HepG2 (cell line): ENCODE results near the gene ZFP69. TPM values are rescaled to one million over a fixed set of nuclear protein-coding genes. Genes with fewer than 3 reads are reported as not detected.

Source experiments
- ATF7 ChIP-seq, 2 experiments: fragments of 450-650 bp in 1 of 2; sonication (generic) in 1 of 2; formaldehyde crosslinking in 1 of 2; IDR thresholded peaks; 2 replicates each; pipeline versions ENCODE4 v1.4.0 to v1.6.1; 2016 to 2020; ENCODE audit warnings: antibody characterized with exemption in 1 of 2, mild to moderate bottlenecking in 1 of 2, missing genetic modification reagents in 1 of 2
- GABPA ChIP-seq, 2 experiments: IDR thresholded peaks; 2 replicates each; pipeline ENCODE4 v1.6.1; 2011 to 2016; ENCODE audit warnings: low read depth in 2 of 2, low read length in 1 of 2, missing biosample characterization in 1 of 2, missing genetic modification characterization in 1 of 2
- GTF2F1 ChIP-seq: fragments of 150-350 bp; IDR thresholded peaks from 2 replicates; pipeline ENCODE4 v1.6.1; 2014; ENCODE audit warnings: low read length
- HDAC1 ChIP-seq: sonication (generic); formaldehyde crosslinking; IDR thresholded peaks from 2 replicates; pipeline ENCODE4 v1.5.1; 2020; ENCODE audit warnings: mild to moderate bottlenecking, missing genetic modification reagents
- HNRNPUL1 ChIP-seq: fragments of 200-400 bp; formaldehyde crosslinking; IDR thresholded peaks from 2 replicates; pipeline ENCODE4 v1.6.1; 2017; ENCODE audit warnings: low read depth, mild to moderate bottlenecking, low read length, moderate library complexity
- KDM6A ChIP-seq: IDR thresholded peaks from 2 replicates; pipeline ENCODE4 v1.6.1; 2016; ENCODE audit warnings: low read depth
- MBNL3 ChIP-seq: fragments of 250-450 bp; sonication (Bioruptor Pico); conservative IDR thresholded peaks from 2 replicates; pipeline ENCODE4 v1.8.0; 2022; ENCODE audit warnings: mild to moderate bottlenecking, inconsistent platforms
- MTERF4 ChIP-seq: sonication (generic); formaldehyde crosslinking; IDR thresholded peaks from 2 replicates; pipeline ENCODE4 v1.8.0; 2023; ENCODE audit warnings: mild to moderate bottlenecking, missing genetic modification reagents
- PITX1 ChIP-seq: sonication (generic); formaldehyde crosslinking; IDR thresholded peaks from 2 replicates; pipeline ENCODE4 v1.5.1; 2020; ENCODE audit warnings: mild to moderate bottlenecking, missing genetic modification reagents
- RAD51 ChIP-seq: fragments of 450-650 bp; IDR thresholded peaks from 2 replicates; pipeline ENCODE4 v1.6.1; 2016; ENCODE audit warnings: borderline replicate concordance
- TBL1XR1 ChIP-seq: fragments of 150-350 bp; IDR thresholded peaks from 2 replicates; pipeline ENCODE4 v1.6.1; 2014; ENCODE audit warnings: borderline replicate concordance, low read length; ENCODE audit not compliant: partially characterized antibody
- ZBTB42 ChIP-seq: sonication (generic); formaldehyde crosslinking; IDR thresholded peaks from 2 replicates; pipeline ENCODE4 v1.5.0; 2020; ENCODE audit warnings: mild to moderate bottlenecking, missing genetic modification reagents
- ZFP1 ChIP-seq: IDR thresholded peaks from 2 replicates; pipeline ENCODE4 v1.6.1; 2016
- ZFP36 ChIP-seq: fragments of 150-350 bp; IDR thresholded peaks from 2 replicates; pipeline ENCODE4 v1.6.1; 2018; ENCODE audit warnings: borderline replicate concordance, low read length, low read depth; ENCODE audit not compliant: partially characterized antibody
- ZNF296 ChIP-seq: sonication (generic); formaldehyde crosslinking; conservative IDR thresholded peaks from 2 replicates; pipeline ENCODE4 v1.5.0; 2020; ENCODE audit warnings: mild to moderate bottlenecking, missing genetic modification reagents
- ZNF432 ChIP-seq: sonication (generic); formaldehyde crosslinking; IDR thresholded peaks from 2 replicates; pipeline ENCODE4 v1.5.0; 2020; ENCODE audit warnings: missing genetic modification reagents, mild to moderate bottlenecking, borderline replicate concordance
- ZNF569 ChIP-seq: sonication (generic); formaldehyde crosslinking; IDR thresholded peaks from 2 replicates; pipeline ENCODE4 v1.5.0; 2020; ENCODE audit warnings: mild to moderate bottlenecking, missing genetic modification reagents, moderate library complexity, borderline replicate concordance
- ZNF746 ChIP-seq: sonication (generic); formaldehyde crosslinking; IDR thresholded peaks from 2 replicates; pipeline ENCODE4 v1.8.0; 2022; ENCODE audit warnings: mild to moderate bottlenecking, missing genetic modification reagents
- ZNF788 ChIP-seq: sonication (generic); formaldehyde crosslinking; IDR thresholded peaks from 2 replicates; pipeline ENCODE4 v1.5.0; 2020; ENCODE audit warnings: mild to moderate bottlenecking, missing genetic modification reagents, borderline replicate concordance
- polyA plus RNA-seq, 8 experiments: library from polyadenylated mRNA; depleted of rRNA in 3 of 8; stranded (reverse) in 7 of 8; unstranded in 1 of 8; fragments of >200 nt; fragmentation: Illumina TruSeq in 4 of 8; extraction: Trizol in 4 of 8; gene quantifications; 2 replicates each; pipeline versions ENCODE4 v1.2.1 to v1.2.3, GENCODE V29; 2011 to 2016; ENCODE audit warnings: low read depth in 4 of 8, missing spikeins in 1 of 8, mixed read lengths in 1 of 8; ENCODE audit not compliant: insufficient read depth in 1 of 8
- total RNA-seq, 5 experiments: library from RNA; depleted of rRNA; stranded (reverse); fragments of >200 nt; fragmentation: Illumina TruSeq; extraction: Trizol; gene quantifications; 2 replicates each; pipeline ENCODE4 v1.2.3, GENCODE V29; 2016; ENCODE audit warnings: low read depth in 1 of 5
- TF ChIP-seq, protein P1 (sequence below): sonication (generic); formaldehyde crosslinking; IDR thresholded peaks from 2 replicates; pipeline ENCODE4 v1.5.0; 2020; ENCODE audit warnings: mild to moderate bottlenecking, missing genetic modification reagents, borderline replicate concordance
- TF ChIP-seq, protein P2 (sequence below): IDR thresholded peaks from 2 replicates; pipeline ENCODE4 v1.6.1; 2016; ENCODE audit warnings: mild to moderate bottlenecking, missing biosample characterization, missing genetic modification reagents

ZFP69 gene
- total and polyA plus RNA-seq, 2 of the 13 experiments (the other 11 are each of a cell fraction or from before 2014, with no cell fraction given) = 2.6 to 5.6 TPM

- TF ChIP-seq, protein P1, sequence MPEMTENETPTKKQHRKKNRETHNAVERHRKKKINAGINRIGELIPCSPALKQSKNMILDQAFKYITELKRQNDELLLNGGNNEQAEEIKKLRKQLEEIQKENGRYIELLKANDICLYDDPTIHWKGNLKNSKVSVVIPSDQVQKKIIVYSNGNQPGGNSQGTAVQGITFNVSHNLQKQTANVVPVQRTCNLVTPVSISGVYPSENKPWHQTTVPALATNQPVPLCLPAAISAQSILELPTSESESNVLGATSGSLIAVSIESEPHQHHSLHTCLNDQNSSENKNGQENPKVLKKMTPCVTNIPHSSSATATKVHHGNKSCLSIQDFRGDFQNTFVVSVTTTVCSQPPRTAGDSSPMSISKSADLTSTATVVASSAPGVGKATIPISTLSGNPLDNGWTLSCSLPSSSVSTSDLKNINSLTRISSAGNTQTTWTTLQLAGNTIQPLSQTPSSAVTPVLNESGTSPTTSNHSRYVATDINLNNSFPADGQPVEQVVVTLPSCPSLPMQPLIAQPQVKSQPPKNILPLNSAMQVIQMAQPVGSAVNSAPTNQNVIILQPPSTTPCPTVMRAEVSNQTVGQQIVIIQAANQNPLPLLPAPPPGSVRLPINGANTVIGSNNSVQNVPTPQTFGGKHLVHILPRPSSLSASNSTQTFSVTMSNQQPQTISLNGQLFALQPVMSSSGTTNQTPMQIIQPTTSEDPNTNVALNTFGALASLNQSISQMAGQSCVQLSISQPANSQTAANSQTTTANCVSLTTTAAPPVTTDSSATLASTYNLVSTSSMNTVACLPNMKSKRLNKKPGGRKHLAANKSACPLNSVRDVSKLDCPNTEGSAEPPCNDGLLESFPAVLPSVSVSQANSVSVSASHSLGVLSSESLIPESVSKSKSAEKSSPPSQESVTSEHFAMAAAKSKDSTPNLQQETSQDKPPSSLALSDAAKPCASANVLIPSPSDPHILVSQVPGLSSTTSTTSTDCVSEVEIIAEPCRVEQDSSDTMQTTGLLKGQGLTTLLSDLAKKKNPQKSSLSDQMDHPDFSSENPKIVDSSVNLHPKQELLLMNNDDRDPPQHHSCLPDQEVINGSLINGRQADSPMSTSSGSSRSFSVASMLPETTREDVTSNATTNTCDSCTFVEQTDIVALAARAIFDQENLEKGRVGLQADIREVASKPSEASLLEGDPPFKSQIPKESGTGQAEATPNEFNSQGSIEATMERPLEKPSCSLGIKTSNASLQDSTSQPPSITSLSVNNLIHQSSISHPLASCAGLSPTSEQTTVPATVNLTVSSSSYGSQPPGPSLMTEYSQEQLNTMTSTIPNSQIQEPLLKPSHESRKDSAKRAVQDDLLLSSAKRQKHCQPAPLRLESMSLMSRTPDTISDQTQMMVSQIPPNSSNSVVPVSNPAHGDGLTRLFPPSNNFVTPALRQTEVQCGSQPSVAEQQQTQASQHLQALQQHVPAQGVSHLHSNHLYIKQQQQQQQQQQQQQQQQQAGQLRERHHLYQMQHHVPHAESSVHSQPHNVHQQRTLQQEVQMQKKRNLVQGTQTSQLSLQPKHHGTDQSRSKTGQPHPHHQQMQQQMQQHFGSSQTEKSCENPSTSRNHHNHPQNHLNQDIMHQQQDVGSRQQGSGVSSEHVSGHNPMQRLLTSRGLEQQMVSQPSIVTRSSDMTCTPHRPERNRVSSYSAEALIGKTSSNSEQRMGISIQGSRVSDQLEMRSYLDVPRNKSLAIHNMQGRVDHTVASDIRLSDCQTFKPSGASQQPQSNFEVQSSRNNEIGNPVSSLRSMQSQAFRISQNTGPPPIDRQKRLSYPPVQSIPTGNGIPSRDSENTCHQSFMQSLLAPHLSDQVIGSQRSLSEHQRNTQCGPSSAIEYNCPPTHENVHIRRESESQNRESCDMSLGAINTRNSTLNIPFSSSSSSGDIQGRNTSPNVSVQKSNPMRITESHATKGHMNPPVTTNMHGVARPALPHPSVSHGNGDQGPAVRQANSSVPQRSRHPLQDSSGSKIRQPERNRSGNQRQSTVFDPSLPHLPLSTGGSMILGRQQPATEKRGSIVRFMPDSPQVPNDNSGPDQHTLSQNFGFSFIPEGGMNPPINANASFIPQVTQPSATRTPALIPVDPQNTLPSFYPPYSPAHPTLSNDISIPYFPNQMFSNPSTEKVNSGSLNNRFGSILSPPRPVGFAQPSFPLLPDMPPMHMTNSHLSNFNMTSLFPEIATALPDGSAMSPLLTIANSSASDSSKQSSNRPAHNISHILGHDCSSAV (CRISPR knock-in tag) = no peak
- TF ChIP-seq ZNF569 (CRISPR knock-in tag) (no peak), PITX1 (CRISPR knock-in tag) (no peak), GTF2F1 (0 out of 2 replicates have a peak, but pooled peaks have one; percentile 49), GABPA (IDR thresholded peaks at IDR 0.05; ENCODE audit: low read depth, low read length) (no peak), GABPA (CRISPR knock-in tag; IDR thresholded peaks at IDR 0.05; ENCODE audit: low read depth) (no peak), ZNF296 (CRISPR knock-in tag) (no peak), ZBTB42 (no peak), ZNF746 (CRISPR knock-in tag) (no peak), KDM6A (CRISPR knock-in tag) (no peak), ZNF788 (CRISPR knock-in tag) (peak; percentile 63; the same call in 1 of the 2 replicates), ZFP36 (no peak), ZFP1 (CRISPR knock-in tag) (no peak), MTERF4 (CRISPR knock-in tag) (no peak), ATF7 (IDR thresholded peaks at IDR 0.05) (no peak), ATF7 (CRISPR knock-in tag; IDR thresholded peaks at IDR 0.05) (no peak), ZNF432 (CRISPR knock-in tag) (no peak), TBL1XR1 (no peak), HNRNPUL1 (no peak), RAD51 (no peak), MBNL3 (CRISPR knock-in tag) (no peak), HDAC1 (peak; percentile 92)
- TF ChIP-seq, protein P2, sequence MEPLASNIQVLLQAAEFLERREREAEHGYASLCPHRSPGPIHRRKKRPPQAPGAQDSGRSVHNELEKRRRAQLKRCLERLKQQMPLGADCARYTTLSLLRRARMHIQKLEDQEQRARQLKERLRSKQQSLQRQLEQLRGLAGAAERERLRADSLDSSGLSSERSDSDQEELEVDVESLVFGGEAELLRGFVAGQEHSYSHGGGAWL = peak; percentile 85; the same call in 1 of the 2 replicates
Observed at GRCh38 chr1:40449684-40450494, 27.2 kb upstream of the ZFP69 start, which contains the start of gene ZFP69B (continued).
